NCI-H226 (cell line): ENCODE data around the gene TSACC.
"Not testable (repeated sequence)": the region's sequence is repeated elsewhere in the genome, so short reads cannot be mapped to it uniquely, and the experiment has no call there.

Source experiments
- DNase-seq: peaks from one replicate; pipeline ENCODE4 v3.0.0-alpha.2; 2015

TSACC gene

GRCh38 chr1:156338180-156338976 lies at the start of gene TSACC, which contains the start of gene CCT3:
Gene TSACC, plus strand, starts transcription at chr1:156338526. Its CDS starts 1,232 bp downstream, at chr1:156339758.
Gene CCT3, minus strand, starts transcription at chr1:156338292. Its CDS starts 108 bp downstream, at chr1:156338184.
- peak; percentile 99 for DNase-seq

GRCh38 chr1:156289857-156290256 lies 48.5 kb upstream of the TSACC start:
- no peak for DNase-seq

- DNase-seq, result peak; percentile 79
Measured at GRCh38 chr1:156291226-156292061, 46.9 kb upstream of the TSACC start.

GRCh38 chr1:156293098-156293434 lies 45.3 kb upstream of the TSACC start:
- no peak for DNase-seq

- no peak for DNase-seq
Measured at GRCh38 chr1:156293895-156294294, 44.4 kb upstream of the TSACC start.

GRCh38 chr1:156295391-156295947 lies 42.9 kb upstream of the TSACC start, which contains the start of gene GLMP:
Gene GLMP, minus strand, starts transcription at chr1:156295679. Its CDS starts 34 bp downstream, at chr1:156295645.
- peak; percentile 53 for DNase-seq

GRCh38 chr1:156298852-156299357 lies 39.4 kb upstream of the TSACC start, which contains the start of gene VHLL:
Gene VHLL, minus strand, starts transcription at chr1:156299307. Its CDS starts 118 bp downstream, at chr1:156299189.
- DNase-seq, result no peak

- DNase-seq, result no peak
Measured at GRCh38 chr1:156303241-156303640, 35.1 kb upstream of the TSACC start.

- DNase-seq, result no peak
Measured at GRCh38 chr1:156305215-156305614, 33.1 kb upstream of the TSACC start.

GRCh38 chr1:156308078-156308477 lies 30.2 kb upstream of the TSACC start:
- no peak for DNase-seq

- DNase-seq, result peak; percentile 46
Measured at GRCh38 chr1:156310962-156311361, 27.4 kb upstream of the TSACC start.

- no peak for DNase-seq
Measured at GRCh38 chr1:156316909-156317308, 21.4 kb upstream of the TSACC start.

- DNase-seq, result no peak
Measured at GRCh38 chr1:156319664-156320063, 18.7 kb upstream of the TSACC start.

- no peak for DNase-seq
Measured at GRCh38 chr1:156320560-156320959, 17.8 kb upstream of the TSACC start.

GRCh38 chr1:156323179-156323578 lies 15.1 kb upstream of the TSACC start:
- DNase-seq, result not testable (repeated sequence)

GRCh38 chr1:156336242-156336641 lies 2.1 kb upstream of the TSACC start:
- DNase-seq, result no peak

GRCh38 chr1:156337052-156337887 lies 1.1 kb upstream of the TSACC start:
- no peak for DNase-seq

GRCh38 chr1:156337888-156338179 lies 492 bp upstream of the TSACC start:
- no peak for DNase-seq

- no peak for DNase-seq
Measured at GRCh38 chr1:156342166-156342955, 4.0 kb downstream of the TSACC start.

- DNase-seq, result no peak
Measured at GRCh38 chr1:156344409-156344808, 6.1 kb downstream of the TSACC start.

GRCh38 chr1:156346035-156346434 lies 7.7 kb downstream of the TSACC start:
- DNase-seq, result not testable (repeated sequence)

- DNase-seq, result no peak
Measured at GRCh38 chr1:156346636-156347035, 8.3 kb downstream of the TSACC start.
